Stomach (tissue), 9 donors: Measurements from ENCODE around the gene CNTN5. TPM values are rescaled to one million over a fixed set of nuclear protein-coding genes. Genes with fewer than 3 reads are reported as not detected.

Experiments used
- DNase-seq, 2 donors: peaks; one replicate each; pipeline versions ENCODE4 v3.0.0 to v3.0.0-alpha.2; 2013 to 2019
- H3K27ac ChIP-seq, 5 donors: fragments of 200-600 bp in 4 of 5; sonication (generic) in 4 of 5; one replicate each; pipeline ENCODE4 v1.5.1; 2013 to 2019; ENCODE audit warnings: mild to moderate bottlenecking in 1 of 5, moderate library complexity in 1 of 5
- H3K27me3 ChIP-seq, 3 donors: fragments of 200-600 bp; sonication (generic); one replicate each; pipeline ENCODE4 v1.5.1; 2017 to 2019; ENCODE audit warnings: mixed run types in 1 of 3
- H3K36me3 ChIP-seq, 4 donors: fragments of 200-600 bp; sonication (generic); 1 replicate in 3 of 4; 2 replicates in 1 of 4; pipeline ENCODE4 v1.5.1; 2016 to 2019
- H3K4me1 ChIP-seq, 4 donors: fragments of 200-600 bp; sonication (generic); one replicate each; pipeline ENCODE4 v1.5.1; 2016 to 2019
- H3K4me3 ChIP-seq, 4 donors: fragments of 200-600 bp; sonication (generic) in 3 of 4; one replicate each; pipeline ENCODE4 v1.5.1; 2016 to 2019; ENCODE audit warnings: mild to moderate bottlenecking in 1 of 4
- H3K9me3 ChIP-seq, 4 donors: fragments of 200-600 bp; sonication (generic); one replicate each; pipeline ENCODE4 v1.5.1; 2016 to 2019
- CTCF ChIP-seq, 7 experiments: fragments of 450-650 bp in 4 of 7; fragments of 200-600 bp in 3 of 7; sonication (generic) in 3 of 7; IDR thresholded peaks; one replicate each; pipeline ENCODE4 v1.5.1; 2016 to 2019; ENCODE audit warnings: antibody characterized with exemption in 7 of 7, control low read depth in 2 of 7, mild to moderate bottlenecking in 1 of 7
- EP300 ChIP-seq: sonication (generic); formaldehyde crosslinking; IDR thresholded peaks from one replicate; pipeline ENCODE4 v1.6.1; 2017; ENCODE audit warnings: antibody characterized with exemption
- POLR2A ChIP-seq, 4 donors: fragments of 450-650 bp; IDR thresholded peaks; one replicate each; pipeline ENCODE4 v1.6.1; 2016; ENCODE audit warnings: antibody characterized with exemption in 4 of 4, control low read depth in 2 of 4, mild to moderate bottlenecking in 1 of 4, moderate library complexity in 1 of 4
- POLR2AphosphoS5 ChIP-seq, 3 donors: sonication (generic); formaldehyde crosslinking; IDR thresholded peaks; one replicate each; pipeline ENCODE4 v1.6.1; 2016; ENCODE audit warnings: antibody characterized with exemption in 3 of 3
- WGBS, 5 donors: extraction: QIAGEN DNeasy Blood & Tissue Kit in 3 of 5; methylation state at CpG; one replicate each; pipeline versions ENCODE4 v1.1.5 to v1.1.7; 2013 to 2018; 5-methylcytosine and 5-hydroxymethylcytosine counted together
- intact Hi-C: fragments of 100-400 bp; cut with DNase I; formaldehyde crosslinking; loops from one replicate; pipeline ENCODE4 v1.15.1; 2023; ENCODE audit warnings: low total_unique reads
- polyA plus RNA-seq, 3 donors: library from polyadenylated mRNA; stranded (reverse); fragments of 200-250 nt; gene quantifications; one replicate each; pipeline ENCODE4 v1.2.3, GENCODE V29; 2013
- total RNA-seq, 5 donors: library from RNA; depleted of rRNA; stranded (reverse); fragments of >200 nt; gene quantifications; one replicate each; pipeline versions ENCODE4 v1.1.0 to v1.2.3, GENCODE V29; 2014 to 2016
- donor health status: healthy with polysubstance abuse.
- donor health status: Bipolar disorder and iron deficiency.
- donor health status: healthy.

The CNTN5 gene
- total and polyA plus RNA-seq, 8 donors = 0.05 to 9.9 TPM; not detected in 6

- peaks cover 0 to 18% (median 7%) of the 10 kb centered on the region in 4 donors for H3K9me3 ChIP-seq
- no peak for TF ChIP-seq POLR2A (IDR thresholded peaks at IDR 0.05)
- TF ChIP-seq EP300 = no peak
- no peak for TF ChIP-seq CTCF (IDR thresholded peaks at IDR 0.05)
- TF ChIP-seq POLR2AphosphoS5 (IDR thresholded peaks at IDR 0.05) = no peak
- no peak overlapping the region for H3K27ac ChIP-seq
- H3K36me3 ChIP-seq = no peaks in the 10 kb centered on the region
- no peaks in the 10 kb centered on the region for H3K4me1 ChIP-seq
- H3K27me3 ChIP-seq = no peaks in the 10 kb centered on the region
- WGBS, 5 donors = 79 to 89% (median 87%) methylated on average over 3 of the region's 3 CpGs
- H3K4me3 ChIP-seq = no peak overlapping the region
- intact Hi-C loops = no loop called here
- DNase-seq = no peak
Observed at GRCh38 chr11:99918761-99919160, 898.0 kb downstream of the CNTN5 start.

- H3K27me3 ChIP-seq = no peaks in the 10 kb centered on the region
- H3K36me3 ChIP-seq = no peaks in the 10 kb centered on the region
- intact Hi-C loops = no loop called here
- TF ChIP-seq EP300 (no peak), CTCF (IDR thresholded peaks at IDR 0.05) (no peak), POLR2AphosphoS5 (IDR thresholded peaks at IDR 0.05) (no peak)
- H3K27ac ChIP-seq = no peak overlapping the region
- H3K4me3 ChIP-seq = no peak overlapping the region
- no peak for DNase-seq
- WGBS, 5 donors = 72 to 91% (median 84%) methylated on average over 3 of the region's 3 CpGs
- H3K9me3 ChIP-seq = peaks cover 0 to 18% (median 7%) of the 10 kb centered on the region in 4 donors
- H3K4me1 ChIP-seq = no peaks in the 10 kb centered on the region
Observed at GRCh38 chr11:99920956-99921355, 900.2 kb downstream of the CNTN5 start.

DNA sequence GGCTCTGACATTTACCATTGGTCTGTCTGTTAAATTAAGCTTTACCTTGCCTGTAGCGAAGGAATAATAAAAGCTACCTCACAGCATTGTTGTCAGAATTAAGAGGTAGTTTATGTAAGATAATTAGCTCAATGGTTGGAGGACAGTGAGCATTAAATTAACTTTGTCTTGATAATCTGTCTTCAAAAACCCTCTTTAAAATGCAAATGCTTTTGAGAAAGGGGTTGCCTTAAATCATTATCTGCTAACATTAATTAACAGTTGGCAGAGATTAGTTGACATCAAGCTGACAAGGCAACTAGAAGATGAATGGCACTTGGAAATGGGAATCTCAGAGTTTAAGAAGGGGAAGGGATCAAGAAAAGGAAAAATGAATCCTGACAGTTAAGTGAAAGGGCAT is 905.2 kb downstream of the CNTN5 start:
- Histone ChIP-seq H3K9me3 (peaks cover 0 to 22% (median 16%) of the 10 kb centered on the region in 4 donors), H3K27me3 (no peaks in the 10 kb centered on the region), H3K4me3 (no peak overlapping the region), H3K36me3 (no peaks in the 10 kb centered on the region), H3K27ac (no peak overlapping the region), H3K4me1 (no peaks in the 10 kb centered on the region)
- no peak for DNase-seq
- intact Hi-C loops = no loop called here
- TF ChIP-seq CTCF (IDR thresholded peaks at IDR 0.05) (no peak), POLR2AphosphoS5 (IDR thresholded peaks at IDR 0.05) (no peak), EP300 (no peak), POLR2A (IDR thresholded peaks at IDR 0.05) (no peak)
- 0% methylated on average over 1 of the region's 1 CpG for WGBS, 5 donors

DNA sequence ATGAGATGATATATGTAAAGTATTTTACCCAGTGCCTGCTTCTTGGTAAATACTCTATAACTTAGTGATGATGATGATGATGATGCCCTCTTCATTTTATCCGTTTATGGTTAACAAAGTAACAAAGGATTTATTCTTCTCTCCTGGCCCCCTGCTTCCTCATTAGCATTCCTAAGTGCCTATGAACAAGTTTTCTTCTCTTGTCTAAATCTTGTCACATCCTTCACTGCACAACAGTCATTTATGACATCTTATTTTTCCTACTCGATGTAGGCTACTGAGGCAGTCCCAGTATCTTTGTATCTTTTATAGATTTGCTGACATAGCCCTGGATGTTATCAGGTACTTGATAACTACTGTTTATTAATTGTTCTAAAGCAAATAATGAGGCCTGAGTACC is 911.9 kb downstream of the CNTN5 start:
- Histone ChIP-seq H3K27ac (no peak overlapping the region), H3K9me3 (peaks cover 0 to 18% (median 16%) of the 10 kb centered on the region in 4 donors), H3K27me3 (no peaks in the 10 kb centered on the region), H3K4me3 (no peak overlapping the region), H3K4me1 (no peaks in the 10 kb centered on the region), H3K36me3 (no peaks in the 10 kb centered on the region)
- TF ChIP-seq POLR2AphosphoS5 (IDR thresholded peaks at IDR 0.05) (no peak), CTCF (IDR thresholded peaks at IDR 0.05) (no peak), EP300 (no peak), POLR2A (IDR thresholded peaks at IDR 0.05) (no peak)
- WGBS, 5 donors = 48 to 75% (median 54%) methylated on average over 2 of the region's 2 CpGs
- no peak for DNase-seq
- intact Hi-C loops = no loop called here
